ENCODE results near the gene MS4A10.
"Not testable (repeated sequence)": the region's sequence is repeated elsewhere in the genome, so short reads cannot be mapped to it uniquely, and the experiment has no call there.

The MS4A10 gene

DNA sequence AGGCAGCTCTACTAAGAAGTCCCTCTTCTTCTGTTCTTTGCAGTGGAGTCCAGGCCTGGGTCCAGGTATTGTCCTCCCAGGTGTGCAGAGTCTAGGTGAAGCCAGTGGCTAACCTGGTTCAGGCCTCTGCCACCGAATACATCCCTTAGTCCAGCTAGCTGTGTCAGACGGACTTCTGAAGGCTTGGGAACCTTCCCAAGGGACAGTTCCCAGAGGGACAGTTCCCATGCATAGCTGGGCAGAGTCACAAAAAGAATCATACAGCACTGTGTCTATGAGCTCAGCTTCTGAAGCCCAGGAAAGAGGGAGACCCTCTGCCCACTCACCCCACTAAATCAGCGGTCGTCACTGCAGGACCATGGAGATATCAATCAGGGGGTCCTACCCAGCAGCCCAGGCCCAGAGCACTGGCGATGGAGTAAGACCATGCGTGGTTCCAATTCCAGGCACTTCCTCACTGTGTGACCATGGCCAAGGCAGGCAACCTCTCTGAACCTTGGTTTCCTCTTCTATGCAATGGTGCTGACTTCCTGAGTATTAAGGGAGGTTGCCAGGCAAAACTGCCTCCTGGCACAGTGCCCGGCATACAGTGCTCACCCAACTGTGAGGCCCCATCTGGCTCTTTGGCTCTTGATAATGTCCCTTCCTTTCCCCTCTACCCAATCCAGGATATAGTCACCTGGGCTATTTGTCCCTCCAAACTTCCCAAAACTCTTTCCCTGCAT lies 3.4 kb downstream of the MS4A10 start:
- no peak for FAIRE-seq

DNA sequence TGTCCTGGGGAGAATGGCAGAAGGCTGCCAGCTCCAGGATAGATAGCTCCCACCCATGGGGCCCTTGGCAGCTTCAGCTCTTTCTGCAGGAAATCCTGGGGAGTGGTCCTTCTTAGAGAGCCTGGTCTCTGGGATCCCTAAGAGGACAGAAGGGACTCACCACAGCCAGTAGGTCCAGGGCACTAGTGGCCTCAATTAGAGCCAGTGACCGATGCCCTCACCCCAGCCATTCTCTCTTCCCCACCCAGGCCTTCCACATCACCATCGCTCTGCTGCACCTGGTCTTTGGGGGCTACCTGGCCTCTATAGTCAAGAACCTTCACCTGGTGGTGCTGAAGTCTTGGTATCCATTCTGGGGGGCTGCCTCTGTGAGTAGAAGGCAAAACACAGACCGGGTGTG lies 5.6 kb downstream of the MS4A10 start:
- FAIRE-seq: no peak

DNA sequence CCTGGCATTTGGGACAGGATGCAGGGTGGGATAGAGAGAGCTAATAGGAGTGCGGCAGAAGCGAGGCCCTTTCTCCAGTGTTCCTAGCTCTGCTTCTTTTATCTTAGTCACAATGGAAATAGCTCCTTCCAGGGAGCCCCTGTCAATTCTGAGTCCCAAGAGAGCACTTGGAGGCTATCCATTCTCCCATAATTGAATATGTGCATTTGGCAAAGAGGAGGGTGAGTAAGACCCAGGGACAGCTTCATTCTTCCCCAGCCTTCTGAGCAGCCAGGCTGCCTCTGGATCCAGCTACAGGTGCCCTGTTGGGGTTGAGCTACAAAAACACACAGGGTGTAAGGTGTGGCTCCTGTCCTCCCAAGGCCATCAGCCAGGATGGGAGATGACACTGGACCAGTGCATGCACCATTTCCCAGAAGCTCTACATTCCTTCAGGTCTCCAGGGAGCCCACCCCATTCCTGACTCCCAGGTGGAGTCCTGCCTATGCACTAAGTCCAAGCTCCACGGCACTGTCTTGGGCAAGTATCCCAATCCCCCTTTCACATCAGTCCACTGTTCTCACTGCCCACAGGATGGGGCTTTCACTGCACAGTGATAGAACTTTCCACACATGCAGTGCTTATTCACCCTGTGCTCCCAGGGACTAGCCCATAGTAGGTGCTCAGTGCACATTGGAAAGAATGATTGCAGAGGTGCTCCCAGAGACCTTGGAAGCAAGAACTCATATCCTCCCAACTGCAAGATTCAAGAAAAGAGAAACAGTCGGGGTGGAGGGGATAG lies 6.2 kb downstream of the MS4A10 start:
- no peak for FAIRE-seq

DNA sequence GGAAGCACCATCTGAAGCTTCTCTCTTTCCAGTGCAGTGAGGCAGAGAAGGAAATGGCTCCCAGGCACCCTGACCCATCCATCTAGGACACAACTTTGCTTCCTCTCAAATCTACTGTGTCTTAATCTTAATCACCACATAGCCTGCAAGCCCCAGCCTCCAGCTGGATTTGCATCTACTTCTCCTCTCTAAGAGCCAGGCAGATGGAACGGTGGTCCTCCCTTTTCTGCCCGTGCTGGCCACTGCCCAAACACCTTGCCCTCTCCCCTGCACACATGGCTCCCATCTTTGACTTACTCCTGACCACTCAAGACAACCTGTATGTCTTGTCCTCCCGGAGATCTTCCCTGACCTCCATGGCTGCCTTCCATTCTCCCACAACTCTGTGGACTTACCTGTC lies 7.4 kb downstream of the MS4A10 start:
- no peak for FAIRE-seq

DNA sequence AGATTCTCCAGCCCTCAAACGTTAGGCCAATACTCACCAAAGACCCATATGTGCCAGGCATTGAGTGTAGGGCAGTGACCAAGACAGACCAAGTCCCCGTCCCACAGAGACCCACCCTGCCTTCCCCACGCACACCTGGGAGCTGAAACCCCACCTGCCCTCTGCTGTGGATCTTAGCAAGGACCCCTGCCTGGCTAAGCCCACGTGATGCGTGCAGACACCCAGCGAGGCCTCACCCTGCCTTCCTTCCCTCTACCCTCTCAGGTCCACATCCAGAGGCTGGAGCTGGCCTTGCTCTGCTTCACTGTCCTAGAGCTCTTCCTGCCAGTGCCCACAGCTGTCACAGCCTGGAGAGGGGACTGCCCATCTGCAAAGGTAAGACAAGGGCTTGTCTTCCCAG lies 10.2 kb downstream of the MS4A10 start:
- no peak for FAIRE-seq

DNA sequence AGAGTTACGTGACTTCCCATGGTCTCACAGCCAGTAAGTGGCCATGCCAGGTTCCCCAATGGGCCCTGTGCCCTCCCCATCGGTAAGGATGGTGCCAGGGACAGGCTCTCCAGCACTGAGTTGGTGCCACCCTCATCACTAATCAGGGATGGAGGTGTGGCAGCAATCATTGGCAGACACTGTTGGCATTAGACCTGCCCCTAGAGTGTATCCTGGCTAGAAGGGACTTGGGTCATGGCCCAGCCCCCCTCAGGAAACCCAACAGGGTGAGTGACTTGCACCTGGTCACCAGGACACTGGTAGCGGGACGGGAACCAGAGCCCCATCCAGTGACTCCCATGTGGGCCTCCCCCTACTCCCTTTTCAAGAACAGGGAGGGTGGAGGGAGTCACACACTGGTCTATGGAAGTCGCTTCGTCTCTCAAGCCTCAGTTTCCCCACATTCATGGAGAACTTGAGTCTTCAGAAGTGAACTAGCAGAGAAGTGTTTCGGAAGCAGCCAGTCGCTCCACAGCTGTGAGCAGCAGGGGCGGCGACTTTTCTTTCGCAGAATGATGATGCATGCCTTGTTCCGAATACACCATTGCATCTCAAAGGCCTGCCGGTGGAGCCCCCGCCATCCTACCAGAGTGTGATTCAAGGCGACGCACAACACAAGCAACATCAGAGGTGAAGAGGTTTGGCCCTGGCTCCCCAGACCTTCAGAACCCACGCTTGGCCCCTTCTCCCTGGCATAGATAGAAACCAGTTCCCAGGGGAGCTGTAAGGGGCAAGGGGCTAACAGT lies 12.9 kb downstream of the MS4A10 start:
- no peak for FAIRE-seq

DNA sequence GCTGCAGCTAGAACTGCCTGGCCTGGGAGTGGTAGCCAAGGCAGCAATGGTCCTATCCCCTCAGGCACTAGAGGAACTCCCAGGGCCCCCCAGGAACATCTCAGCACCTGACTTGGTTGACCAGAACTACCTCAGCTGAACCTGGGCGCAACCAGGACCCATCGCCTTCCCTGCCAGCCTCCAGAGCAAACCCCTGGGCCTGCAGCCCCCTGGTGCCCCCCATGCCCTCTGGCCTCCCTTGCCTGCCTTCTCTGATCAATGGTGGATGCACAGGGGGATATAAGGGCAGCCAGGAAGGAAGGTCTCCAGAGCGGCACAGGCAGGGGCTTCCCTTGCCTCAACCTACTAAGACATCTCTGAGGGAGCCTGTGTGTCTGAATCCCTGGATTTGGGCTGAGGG lies 13.5 kb downstream of the MS4A10 start:
- no peak for FAIRE-seq

DNA sequence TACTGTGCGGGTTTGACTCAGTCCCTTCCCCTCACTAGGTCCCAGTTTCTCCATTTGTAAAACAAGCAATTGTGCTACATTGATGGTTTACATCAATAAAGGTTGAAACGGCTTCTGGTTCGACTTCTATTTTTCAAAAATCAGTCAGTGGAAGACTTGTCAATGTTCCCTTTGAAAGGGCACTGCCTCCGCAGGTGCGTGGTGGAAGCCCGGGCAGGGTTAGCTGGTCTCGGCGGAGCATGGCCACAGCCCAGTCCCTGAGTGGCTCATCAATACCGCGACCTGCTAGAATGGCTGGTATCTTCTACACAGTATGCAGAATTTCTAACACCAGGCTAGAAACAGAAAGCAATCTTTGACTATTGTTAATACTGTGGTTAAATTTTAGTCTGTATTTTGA lies 16.1 kb downstream of the MS4A10 start:
- no peak for FAIRE-seq

DNA sequence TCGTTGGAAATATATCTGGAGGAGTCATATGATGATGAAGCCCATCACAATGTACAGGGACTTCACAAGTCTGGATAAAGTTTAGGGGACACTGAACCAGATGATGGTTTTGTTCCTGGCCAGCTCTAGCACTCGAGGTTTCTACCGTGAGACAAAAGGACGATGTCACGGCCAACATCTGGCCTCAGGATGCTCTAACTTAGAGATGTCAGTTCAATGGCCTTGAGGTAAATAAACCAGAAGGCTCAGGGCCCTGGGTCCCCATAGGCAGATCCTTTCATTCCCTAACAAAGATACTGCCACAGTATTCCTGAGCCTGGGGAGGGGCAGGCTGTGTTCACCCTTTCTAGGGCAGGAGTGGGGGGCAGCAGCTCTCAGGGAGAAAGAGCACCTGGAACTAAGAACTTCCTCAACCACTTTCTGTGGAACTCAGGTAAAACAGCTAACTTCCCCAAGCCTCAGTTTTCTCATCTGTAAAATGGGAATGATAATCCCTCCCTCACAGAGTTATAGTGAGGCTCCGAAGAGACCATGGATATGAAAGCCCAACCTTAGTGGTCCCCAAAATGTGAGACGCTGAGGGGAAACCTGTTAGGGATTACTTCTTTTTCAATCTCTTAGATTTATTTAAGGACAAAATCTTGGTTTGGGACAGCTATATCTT lies 18.3 kb downstream of the MS4A10 start:
- FAIRE-seq: no peak

DNA sequence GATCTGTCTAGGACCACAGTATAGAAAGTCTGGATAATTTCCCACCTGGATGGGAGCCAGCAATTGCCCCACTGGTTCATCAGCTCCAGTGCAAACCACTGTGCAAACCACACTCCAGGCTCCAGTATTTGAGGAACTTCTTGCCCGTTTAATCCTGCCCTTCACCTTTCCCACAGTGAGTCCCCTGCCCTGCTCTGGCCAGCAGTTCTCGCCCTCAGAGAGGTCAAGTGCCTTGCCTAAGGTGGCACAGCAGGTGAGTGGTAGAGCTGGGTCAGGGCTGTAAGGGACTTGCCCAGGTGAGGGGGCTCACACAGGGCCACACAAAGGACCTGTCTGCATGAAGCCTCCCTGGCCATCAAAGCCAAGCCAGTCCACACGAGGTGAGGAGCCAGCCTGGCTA lies 24.1 kb downstream of the MS4A10 start:
- no peak for FAIRE-seq

DNA sequence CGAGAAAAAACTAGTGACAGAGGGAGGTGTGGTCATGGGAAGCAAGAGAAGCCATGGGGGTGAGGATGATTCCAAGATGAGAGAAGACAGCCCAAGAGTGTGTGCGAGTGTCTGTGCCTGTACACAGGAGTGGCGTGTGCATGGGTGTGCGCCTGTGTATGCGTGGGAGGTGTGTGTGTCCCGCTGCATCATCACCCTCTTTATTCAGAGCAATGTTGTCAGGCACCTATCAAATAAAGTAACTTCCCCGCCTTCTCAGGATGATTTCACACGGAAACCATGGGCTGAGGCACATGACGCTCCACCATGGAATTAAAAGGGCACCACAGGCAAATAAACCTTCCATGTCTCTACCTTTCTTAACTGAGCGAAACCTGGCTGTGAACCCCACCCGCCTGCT lies 24.6 kb downstream of the MS4A10 start:
- FAIRE-seq: no peak

DNA sequence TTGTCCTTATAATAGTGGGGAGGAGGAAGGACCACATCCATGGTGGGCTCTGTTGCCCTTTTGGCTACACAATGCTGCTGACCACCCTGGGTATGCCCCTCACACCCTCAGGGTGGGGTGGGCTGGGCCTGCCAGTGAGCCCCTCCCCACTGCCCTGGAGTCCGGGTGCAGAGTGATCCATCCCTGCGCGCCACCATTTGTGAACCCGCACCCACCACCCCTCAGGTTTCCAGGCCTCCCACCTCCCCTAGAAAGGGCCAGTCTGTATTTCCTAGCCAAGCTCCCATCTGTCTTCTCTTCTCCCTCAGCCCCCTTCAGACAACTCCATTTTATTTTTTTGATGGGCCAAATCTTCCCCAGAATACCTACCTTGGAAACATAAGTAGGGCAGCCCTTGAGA lies 25.0 kb downstream of the MS4A10 start:
- FAIRE-seq: no peak

DNA sequence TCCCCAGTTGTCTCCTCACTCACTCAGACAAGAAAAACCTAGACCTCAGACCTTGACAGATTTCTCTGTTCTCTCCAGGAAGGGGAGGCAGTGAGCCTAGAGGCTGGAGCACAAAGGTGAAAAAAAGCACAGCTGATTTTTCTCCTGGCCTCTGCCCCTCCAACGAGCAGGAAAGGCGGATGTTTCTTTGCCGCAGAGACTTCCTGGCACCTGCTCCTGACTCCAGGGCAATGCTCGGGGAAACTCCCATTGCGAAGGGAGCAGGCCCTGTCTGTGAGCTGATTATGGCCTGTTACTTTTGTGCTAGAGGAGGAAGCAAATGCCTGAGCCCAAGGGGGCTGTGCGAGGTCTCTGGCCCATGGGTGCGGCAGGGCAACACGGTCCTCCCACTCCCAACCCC lies 25.4 kb downstream of the MS4A10 start:
- FAIRE-seq: no peak

DNA sequence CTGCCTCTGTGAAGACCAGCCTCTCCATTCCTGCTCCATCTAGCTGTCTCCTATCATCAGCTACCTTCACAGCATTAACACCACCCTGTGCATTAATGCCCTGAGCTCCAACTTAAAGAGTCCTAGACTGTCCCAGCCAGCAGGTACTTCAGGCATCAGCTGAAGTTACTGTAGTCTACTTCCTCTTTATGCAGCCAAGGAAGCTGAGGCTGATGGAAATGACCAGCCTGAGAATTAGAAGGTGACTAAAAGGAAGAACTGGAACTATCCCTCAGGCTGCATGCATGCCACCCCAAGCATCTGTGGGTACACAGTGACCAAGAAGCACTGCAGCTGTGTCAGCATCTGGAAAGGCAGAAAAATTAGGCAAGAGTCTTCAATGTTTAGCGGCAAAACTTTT lies 28.2 kb downstream of the MS4A10 start:
- no peak for FAIRE-seq

DNA sequence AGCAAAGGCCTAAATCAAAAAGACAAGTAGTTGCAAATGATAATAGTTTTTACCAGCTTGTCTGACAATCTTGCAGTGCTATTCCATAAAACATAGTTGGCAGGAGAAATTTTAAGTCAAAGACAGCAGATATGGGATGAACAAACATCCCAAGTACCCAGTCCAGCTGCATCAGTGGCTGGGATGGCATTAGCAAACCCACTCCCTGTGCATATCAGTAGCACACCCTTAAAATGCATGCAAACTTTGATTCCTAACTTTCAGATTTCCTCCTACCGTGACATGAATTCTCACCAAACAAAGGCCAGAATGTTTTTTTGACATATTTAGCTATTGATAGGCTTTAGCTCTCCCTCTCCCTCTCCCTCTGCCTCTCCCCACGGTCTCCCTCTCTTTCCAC lies 29.0 kb downstream of the MS4A10 start:
- FAIRE-seq: no peak

DNA sequence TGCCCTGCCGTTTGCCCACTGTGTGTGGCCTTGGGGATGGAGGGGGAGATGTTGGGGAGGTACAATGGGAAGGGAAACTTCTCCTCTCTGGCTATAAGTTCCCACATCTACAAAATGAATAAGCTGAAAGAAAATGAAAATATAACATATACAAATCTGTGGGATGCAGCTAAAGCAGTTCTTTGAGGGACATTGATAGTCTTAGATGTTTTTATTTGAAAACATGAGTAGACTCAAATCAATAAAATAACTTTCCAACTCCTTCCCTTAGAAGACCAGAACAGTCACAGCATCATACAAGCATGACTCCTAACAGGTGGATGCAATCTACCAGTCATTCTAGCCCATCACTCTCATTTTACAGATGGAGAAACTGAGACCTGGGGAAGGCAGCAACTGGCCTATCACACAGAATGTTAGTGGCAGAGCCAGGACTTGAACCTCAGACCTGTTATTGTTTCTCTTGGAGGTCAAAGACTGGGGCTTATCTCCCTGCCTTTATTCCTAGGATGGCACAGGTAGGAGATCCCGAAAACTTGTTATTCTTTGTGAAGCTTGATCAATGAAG lies 31.5 kb downstream of the MS4A10 start:
- no peak for FAIRE-seq

DNA sequence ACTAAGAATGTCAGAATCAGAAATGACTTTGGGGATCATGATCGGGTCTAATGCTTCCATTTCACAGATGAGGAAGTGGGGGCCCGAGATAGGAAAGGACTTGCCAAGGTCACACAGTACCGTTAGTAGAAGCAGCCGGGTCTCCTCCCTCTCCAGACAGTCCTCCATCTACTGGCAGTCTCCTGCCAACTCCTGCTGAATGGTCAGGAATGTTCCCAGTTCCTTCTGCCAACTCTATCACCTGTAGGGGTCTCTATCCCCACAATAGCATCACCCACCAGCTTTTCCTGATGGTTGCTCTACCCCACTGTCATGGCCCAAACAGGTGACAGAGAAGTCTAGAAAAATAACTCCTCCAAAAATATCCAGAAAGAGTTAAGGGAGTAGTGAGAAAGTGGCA lies 32.9 kb downstream of the MS4A10 start:
- FAIRE-seq: no peak

DNA sequence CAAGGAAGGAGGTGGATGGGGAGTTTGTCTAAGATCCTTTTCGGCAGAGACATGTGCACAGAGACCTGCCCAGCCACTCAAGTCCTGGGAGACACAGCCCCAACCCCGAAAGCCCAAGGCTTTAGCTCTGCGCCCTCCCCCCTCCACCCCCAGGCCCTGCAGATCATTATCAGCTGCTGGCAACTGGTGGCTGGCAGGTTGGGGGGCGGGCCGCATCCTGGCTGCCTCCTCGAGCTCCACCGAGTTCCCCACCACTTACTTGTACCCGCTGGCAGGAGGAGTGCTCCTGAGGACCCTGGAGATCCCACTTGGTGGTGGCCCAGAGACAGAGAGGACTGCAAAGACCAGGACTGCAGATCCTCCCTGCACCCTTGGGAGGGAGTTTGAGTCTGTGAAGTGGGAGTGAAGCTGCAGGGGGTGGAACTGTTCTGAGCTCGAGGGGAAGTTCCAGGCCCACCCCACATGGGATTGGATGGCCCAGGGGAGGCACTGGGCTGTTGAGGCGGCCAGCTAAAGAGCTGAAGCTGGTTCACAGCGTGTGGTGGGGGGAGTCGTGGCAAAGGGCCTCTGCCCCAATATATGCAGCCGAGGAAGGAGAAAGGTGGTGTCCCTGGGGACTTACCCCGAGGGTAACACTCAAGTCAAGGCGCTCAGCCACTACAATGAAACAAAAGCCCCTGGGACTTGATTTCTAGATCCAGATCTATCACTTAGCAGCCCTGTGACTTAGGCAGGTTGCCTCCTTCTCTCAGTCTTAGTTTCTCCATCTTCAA lies 36.9 kb downstream of the MS4A10 start:
- FAIRE-seq: no peak

DNA sequence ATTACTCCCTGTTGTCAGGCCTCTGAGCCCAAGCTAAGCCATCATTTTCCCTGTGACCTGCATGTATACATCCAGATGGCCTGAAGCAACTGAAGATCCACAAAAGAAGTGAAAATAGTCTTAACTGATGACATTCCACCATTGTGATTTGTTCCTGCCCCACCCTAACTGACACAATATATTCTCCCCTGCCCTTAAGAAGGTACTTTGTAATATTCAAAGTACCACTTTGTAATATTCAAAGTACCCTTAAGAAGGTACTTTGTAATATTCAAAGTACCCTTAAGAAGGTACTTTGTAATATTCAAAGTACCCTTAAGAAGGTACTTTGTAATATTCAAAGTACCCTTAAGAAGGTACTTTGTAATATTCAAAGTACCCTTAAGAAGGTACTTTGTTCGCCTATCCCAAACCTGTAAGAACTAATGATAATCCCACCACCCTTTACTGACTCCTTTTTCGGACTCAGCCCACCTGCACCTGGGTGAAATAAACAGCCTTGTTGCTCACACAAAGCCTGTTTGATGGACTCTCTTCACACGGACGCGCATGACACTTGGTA lies 38.7 kb downstream of the MS4A10 start:
- not testable (repeated sequence) for FAIRE-seq

DNA sequence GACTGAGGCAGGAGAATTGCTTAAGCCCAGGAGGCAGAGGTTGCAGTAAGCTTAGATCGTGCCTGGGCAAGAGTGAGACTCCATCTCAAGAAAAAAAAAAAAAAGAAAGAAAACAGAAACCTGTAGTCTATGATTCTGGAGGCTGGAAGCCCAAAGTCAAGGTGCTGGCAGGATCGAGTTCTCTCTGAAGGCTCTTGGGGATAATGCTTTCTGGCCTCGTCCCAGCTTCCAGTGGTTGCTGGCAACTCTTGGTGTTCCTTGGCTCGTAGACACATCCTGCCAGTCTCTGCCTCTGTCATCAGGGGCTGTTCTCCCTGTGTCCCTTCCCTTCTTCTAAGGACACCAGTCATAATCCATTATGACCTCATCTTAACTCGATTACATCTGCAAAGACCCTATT lies 40.0 kb downstream of the MS4A10 start:
- FAIRE-seq: no peak

DNA sequence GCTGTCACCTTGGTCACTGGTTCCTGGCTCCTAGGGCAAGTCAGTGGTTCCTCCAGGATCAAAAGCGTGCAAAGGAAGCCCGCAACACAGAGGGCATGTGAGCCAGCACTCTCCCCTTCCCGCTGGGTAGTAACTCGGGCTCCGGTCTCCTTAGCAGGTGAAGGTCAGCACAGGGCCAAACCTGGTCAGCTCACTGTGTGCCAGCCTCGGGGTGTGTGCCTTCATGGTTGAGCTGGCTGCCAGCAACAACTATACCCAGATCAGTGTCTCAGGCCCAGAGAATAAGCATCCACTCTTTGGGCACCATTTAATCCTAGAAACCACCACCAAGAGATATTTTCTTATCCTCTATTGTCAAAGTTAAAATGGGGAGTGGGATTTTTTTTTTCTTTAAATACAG lies 40.7 kb downstream of the MS4A10 start:
- FAIRE-seq: no peak
